HG02642 (cell line): Measurements from ENCODE around the gene FBXO17.
A peak's percentile ranks its signal among the peaks of the same experiment; 100 is the strongest.
"Not testable (repeated sequence)": the region's sequence is repeated elsewhere in the genome, so short reads cannot be mapped to it uniquely, and the experiment has no call there.

Experiments used
- ATAC-seq: cut with Tn5 transposase; IDR thresholded peaks from one replicate; pipeline ENCODE4 v1.9.1; 2021; ENCODE audit warnings: mild to moderate bottlenecking; ENCODE audit not compliant: unreplicated experiment, poor library complexity

Gene FBXO17

GRCh38 chr19:38946229-38947010 is 29.1 kb downstream of the FBXO17 start:
- no peak for ATAC-seq

- ATAC-seq = no peak
Observed at GRCh38 chr19:38945562-38946228, 29.8 kb downstream of the FBXO17 start.

- ATAC-seq = no peak
Observed at GRCh38 chr19:38944981-38945506, 30.5 kb downstream of the FBXO17 start.

- no peak for ATAC-seq
Observed at GRCh38 chr19:38942471-38943181, 32.9 kb downstream of the FBXO17 start.

GRCh38 chr19:38941979-38942378 is 33.6 kb downstream of the FBXO17 start:
- ATAC-seq = no peak

- not testable (repeated sequence) for ATAC-seq
Observed at GRCh38 chr19:38941466-38941865, 34.1 kb downstream of the FBXO17 start.

- no peak for ATAC-seq
Observed at GRCh38 chr19:38939957-38940356, 35.6 kb downstream of the FBXO17 start.

- ATAC-seq = no peak
Observed at GRCh38 chr19:38933544-38933943, 42.0 kb downstream of the FBXO17 start.

GRCh38 chr19:38932425-38933179 is 42.9 kb downstream of the FBXO17 start:
- no peak for ATAC-seq

- ATAC-seq = no peak
Observed at GRCh38 chr19:38931521-38931793, 44.1 kb downstream of the FBXO17 start.

- ATAC-seq = peak; percentile 92
Observed at GRCh38 chr19:38930776-38931520, 44.6 kb downstream of the FBXO17 start, which contains the start of gene MRPS12. TSS of gene MRPS12 (plus strand) at chr19:38930944. CDS start at chr19:38931295, 351 bp downstream.

- ATAC-seq = peak; percentile 85
Observed at GRCh38 chr19:38929929-38930775, 45.4 kb downstream of the FBXO17 start, which contains the start of gene SARS2. TSS of gene SARS2 (minus strand) at chr19:38930763. CDS start at chr19:38930736, 27 bp downstream.

- no peak for ATAC-seq
Observed at GRCh38 chr19:38928391-38929001, 47.0 kb downstream of the FBXO17 start.

- ATAC-seq = no peak
Observed at GRCh38 chr19:38924388-38924787, 51.2 kb downstream of the FBXO17 start.

GRCh38 chr19:38922482-38922881 is 53.1 kb downstream of the FBXO17 start:
- ATAC-seq = no peak

GRCh38 chr19:38921420-38922274 is 53.9 kb downstream of the FBXO17 start:
- no peak for ATAC-seq
